MM.1S (cell line): Measurements from ENCODE around the gene PHF11.

Experiments used
- EZH2 ChIP-seq: fragments of 300-600 bp; sonication (generic); optimal IDR thresholded peaks from 2 replicates; pipeline ENCODE3; 2017; ENCODE audit warnings: low read depth, mild to moderate bottlenecking, antibody characterized with exemption, low read length, mixed read lengths
- TF ChIP-seq, protein P1 (sequence below): fragments of 300-600 bp; sonication (generic); IDR thresholded peaks from 2 replicates; pipeline ENCODE4 v1.5.1; 2016; ENCODE audit warnings: antibody characterized with exemption, low read length, mixed read lengths

GRCh38 chr13:49540552-49540951, 44.8 kb downstream of the PHF11 start:
- TF ChIP-seq, protein P1, sequence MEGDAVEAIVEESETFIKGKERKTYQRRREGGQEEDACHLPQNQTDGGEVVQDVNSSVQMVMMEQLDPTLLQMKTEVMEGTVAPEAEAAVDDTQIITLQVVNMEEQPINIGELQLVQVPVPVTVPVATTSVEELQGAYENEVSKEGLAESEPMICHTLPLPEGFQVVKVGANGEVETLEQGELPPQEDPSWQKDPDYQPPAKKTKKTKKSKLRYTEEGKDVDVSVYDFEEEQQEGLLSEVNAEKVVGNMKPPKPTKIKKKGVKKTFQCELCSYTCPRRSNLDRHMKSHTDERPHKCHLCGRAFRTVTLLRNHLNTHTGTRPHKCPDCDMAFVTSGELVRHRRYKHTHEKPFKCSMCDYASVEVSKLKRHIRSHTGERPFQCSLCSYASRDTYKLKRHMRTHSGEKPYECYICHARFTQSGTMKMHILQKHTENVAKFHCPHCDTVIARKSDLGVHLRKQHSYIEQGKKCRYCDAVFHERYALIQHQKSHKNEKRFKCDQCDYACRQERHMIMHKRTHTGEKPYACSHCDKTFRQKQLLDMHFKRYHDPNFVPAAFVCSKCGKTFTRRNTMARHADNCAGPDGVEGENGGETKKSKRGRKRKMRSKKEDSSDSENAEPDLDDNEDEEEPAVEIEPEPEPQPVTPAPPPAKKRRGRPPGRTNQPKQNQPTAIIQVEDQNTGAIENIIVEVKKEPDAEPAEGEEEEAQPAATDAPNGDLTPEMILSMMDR: no peak
- TF ChIP-seq EZH2: no peak
